B cell (primary cell): ENCODE measurements around the gene SLC5A10. TPM values are rescaled to one million over a fixed set of nuclear protein-coding genes. Genes with fewer than 3 reads are reported as not detected.

ENCODE experiments used
- ATAC-seq: fragments of 200-7000 bp; cut with Tn5 transposase; one replicate; pipeline ENCODE4 v1.10.0; 2021; ENCODE audit warnings: low read depth, mild to moderate bottlenecking, moderate number of reproducible peaks, moderate library complexity
- CTCF ChIA-PET: fragments of 350-600 bp; sonication (Branson Sonifier 250); formaldehyde crosslinking; loops from one replicate; lab custom pipeline; 2021; ENCODE audit warnings: antibody characterized with exemption, inconsistent platforms; lab: Charles Lee
- POLR2A ChIA-PET: fragments of 350-600 bp; sonication (Branson Sonifier 250); formaldehyde crosslinking; loops from one replicate; lab custom pipeline; 2021; ENCODE audit warnings: antibody characterized with exemption; lab: Charles Lee
- DNase-seq: peaks from one replicate; pipeline ENCODE4 v3.0.0; 2013
- H2AFZ ChIP-seq: 2 replicates; pipeline ENCODE4 v1.6.1; 2012; ENCODE audit warnings: mild to moderate bottlenecking, low read depth, low read length; ENCODE audit not compliant: insufficient read depth, poor library complexity, severe bottlenecking
- H3K27ac ChIP-seq, 2 donors: 1 replicate in 1 of 2; 2 replicates in 1 of 2; pipeline ENCODE4 v1.5.1; 2012 to 2013; ENCODE audit warnings: low read length in 2 of 2, mild to moderate bottlenecking in 2 of 2, moderate library complexity in 1 of 2
- H3K27me3 ChIP-seq, 4 experiments: fragments of 200-600 bp in 1 of 4; sonication (generic) in 1 of 4; replicated peaks in 1 of 4; 1 replicate in 2 of 4; 2 replicates in 2 of 4; pipeline versions ENCODE4 v1.6.1 to v1.7.0; 2013 to 2016; ENCODE audit warnings: low read length in 3 of 4, mild to moderate bottlenecking in 2 of 4, mixed read lengths in 1 of 4, moderate library complexity in 1 of 4; ENCODE audit not compliant: insufficient read depth in 4 of 4, control insufficient read depth in 3 of 4; ENCODE audit errors: control extremely low read depth in 1 of 4
- H3K36me3 ChIP-seq, 2 experiments: replicated peaks in 1 of 2; 1 replicate in 1 of 2; 2 replicates in 1 of 2; pipeline versions ENCODE4 v1.6.1 to v1.7.1; 2013; ENCODE audit warnings: low read length in 1 of 2; ENCODE audit not compliant: insufficient read depth in 2 of 2, control insufficient read depth in 1 of 2; ENCODE audit errors: control extremely low read depth in 1 of 2, extremely low read depth in 1 of 2
- H3K4me1 ChIP-seq, 2 donors: fragments of 200-600 bp in 1 of 2; sonication (generic) in 1 of 2; 1 replicate in 1 of 2; 2 replicates in 1 of 2; pipeline versions ENCODE4 v1.5.1 to v1.6.1; 2013 to 2017; ENCODE audit warnings: low read length in 2 of 2; ENCODE audit not compliant: control insufficient read depth in 2 of 2, insufficient read depth in 2 of 2
- H3K4me2 ChIP-seq: replicated peaks from 2 replicates; pipeline ENCODE3; 2012; ENCODE audit warnings: mild to moderate bottlenecking, low read depth, low read length; ENCODE audit not compliant: poor library complexity, severe bottlenecking
- H3K4me3 ChIP-seq, 5 experiments: fragments of 200-600 bp in 1 of 5; sonication (generic) in 1 of 5; 1 replicate in 3 of 5; 2 replicates in 2 of 5; pipeline versions ENCODE4 v1.5.1 to v1.7.0; 2011 to 2016; ENCODE audit warnings: low read length in 4 of 5, mild to moderate bottlenecking in 4 of 5, low read depth in 2 of 5, control low read depth in 1 of 5, moderate library complexity in 1 of 5; ENCODE audit not compliant: insufficient read depth in 1 of 5; ENCODE audit errors: control extremely low read depth in 1 of 5, extremely low read depth in 1 of 5
- H3K79me2 ChIP-seq: fragments of 200-600 bp; sonication (generic); one replicate; pipeline ENCODE4 v1.6.0; 2016; ENCODE audit warnings: low read length; ENCODE audit not compliant: control insufficient read depth, insufficient read depth
- H3K9ac ChIP-seq: fragments of 200-600 bp; sonication (generic); 2 replicates; pipeline ENCODE4 v1.6.1; 2017; ENCODE audit warnings: mild to moderate bottlenecking, low read length, moderate library complexity
- H3K9me3 ChIP-seq, 3 donors: one replicate each; pipeline versions ENCODE4 v1.6.1 to v1.7.1; 2013; ENCODE audit warnings: low read length in 2 of 3; ENCODE audit not compliant: control insufficient read depth in 2 of 3, insufficient read depth in 1 of 3; ENCODE audit errors: control extremely low read depth in 1 of 3
- H4K20me1 ChIP-seq: 2 replicates; pipeline ENCODE4 v1.6.0; 2012; ENCODE audit warnings: mild to moderate bottlenecking, low read length; ENCODE audit not compliant: insufficient read depth, control insufficient read depth, poor library complexity, severe bottlenecking
- H3K27ac Mint-ChIP-seq: one replicate; pipeline ENCODE4 v1.8.0; 2021; ENCODE audit warnings: mixed read lengths
- H3K27me3 Mint-ChIP-seq: one replicate; pipeline ENCODE4 v1.8.0; 2021; ENCODE audit warnings: mixed read lengths
- H3K4me1 Mint-ChIP-seq: one replicate; pipeline ENCODE4 v1.8.0; 2021; ENCODE audit warnings: mixed read lengths
- H3K4me3 Mint-ChIP-seq: one replicate; pipeline ENCODE4 v1.8.0; 2021; ENCODE audit warnings: mixed read lengths
- H3K9me3 Mint-ChIP-seq: one replicate; pipeline ENCODE4 v1.8.0; 2022; ENCODE audit warnings: mixed read lengths; ENCODE audit not compliant: insufficient read depth
- EZH2 ChIP-seq: IDR thresholded peaks from 2 replicates; pipeline ENCODE4 v1.6.1; 2012; ENCODE audit warnings: borderline replicate concordance, low read depth, mild to moderate bottlenecking, moderate library complexity, low read length; ENCODE audit not compliant: insufficient read depth, poor library complexity, severe bottlenecking
- WGBS: methylation state at CpG from one replicate; pipeline ENCODE4 v1.1.5; 2013; ENCODE audit warnings: missing lambda C conversion rate; ENCODE audit not compliant: insufficient coverage; 5-methylcytosine and 5-hydroxymethylcytosine counted together
- intact Hi-C: fragments of 100-400 bp; cut with micrococcal nuclease; formaldehyde crosslinking; loops from one replicate; pipeline ENCODE4 v1.10.0; 2022
- polyA plus RNA-seq: library from polyadenylated mRNA; depleted of rRNA; stranded (reverse); fragments of >200 nt; gene quantifications from 2 replicates; pipeline ENCODE4 v1.2.3, GENCODE V29; 2012
- total RNA-seq, 2 donors: library from RNA; stranded (reverse); fragments of 120-200 nt in 1 of 2; gene quantifications; 1 replicate in 1 of 2; 2 replicates in 1 of 2; pipeline versions ENCODE4 v1.2.3 to v1.2.4, GENCODE V29; 2013 to 2022
- TF ChIP-seq, protein P1 (sequence below): fragments of 200-600 bp; IDR thresholded peaks from one replicate; pipeline ENCODE4 v1.8.0; 2022; ENCODE audit warnings: antibody characterized with exemption, mild to moderate bottlenecking

Gene SLC5A10
- total and polyA plus RNA-seq, 2 donors (not counting 1 experiment from before 2014, with no cell fraction given) = not detected

DNA sequence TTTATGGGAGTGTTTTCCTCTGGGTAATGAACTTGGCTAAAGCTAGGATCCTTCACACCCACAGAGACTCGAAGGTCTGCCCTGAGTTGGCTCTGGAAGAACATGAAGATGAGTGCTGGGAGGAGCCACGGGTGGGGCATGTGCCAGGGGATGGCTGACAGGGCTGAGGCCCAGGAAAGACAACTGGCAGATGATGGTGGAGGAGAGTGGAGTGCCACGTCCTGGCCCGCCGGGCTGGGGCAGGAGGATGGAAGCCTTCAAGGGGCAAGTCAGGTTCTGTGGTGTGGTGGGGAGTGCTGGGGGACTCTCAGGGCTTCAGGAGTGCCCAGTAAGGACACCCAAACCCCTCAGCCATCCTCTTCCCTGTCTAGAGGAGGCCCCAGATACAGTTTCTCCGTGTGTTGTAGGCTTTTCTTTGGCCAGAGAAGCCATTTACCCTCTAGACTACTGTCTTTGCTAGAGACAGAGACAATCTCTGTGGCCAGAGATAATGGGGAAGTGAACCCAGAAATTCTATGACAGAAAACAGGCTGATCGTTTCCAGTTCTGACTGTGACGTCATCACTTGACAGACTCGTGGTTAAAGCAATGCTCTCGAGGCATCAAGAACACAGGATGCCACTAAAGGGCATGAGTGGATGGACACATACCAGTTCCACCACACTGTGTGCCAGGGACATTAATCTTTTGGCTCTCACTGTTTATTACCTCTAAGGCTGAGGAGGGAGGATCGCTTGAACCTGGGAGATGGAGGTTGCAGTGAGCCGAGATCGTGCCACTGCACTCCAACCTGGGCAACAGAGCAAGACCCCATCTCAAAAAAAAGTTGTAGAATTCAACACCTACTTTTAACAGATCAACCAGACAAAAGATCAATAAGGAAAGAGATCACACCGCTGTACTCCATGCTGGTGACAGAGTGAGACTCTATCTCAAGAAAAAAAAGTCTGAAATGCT is 18.6 kb upstream of the SLC5A10 start:
- intact Hi-C loops = no loop called here
- ChIA-PET CTCF (interaction anchor here (1.2 kb wide), 1 partner anchor 27 kb away, joined by 5 read pairs; no protein-coding TSS in a partner anchor), POLR2A (no interaction called here)
- no peak overlapping the region for H3K4me3 Mint-ChIP-seq
- no peak overlapping the region for H3K9ac ChIP-seq
- H3K79me2 ChIP-seq = no peaks in the 10 kb centered on the region
- H3K36me3 ChIP-seq = peaks cover 0 to 23% of the 10 kb centered on the region in 2 experiments
- H3K4me3 ChIP-seq = no peak overlapping the region
- H2AFZ ChIP-seq = no peak overlapping the region
- DNase-seq = peak; percentile 65
- peaks cover 16% of the 10 kb centered on the region for H3K4me1 Mint-ChIP-seq
- WGBS = 46% methylated on average over 7 of the region's 14 CpGs
- H3K4me2 ChIP-seq = peak overlapping the region; percentile 14
- peak; percentile 63 for ATAC-seq
- peaks cover 7 to 11% of the 10 kb centered on the region in 2 donors for H3K4me1 ChIP-seq
- no peak overlapping the region for H3K27ac ChIP-seq
- peaks cover 8% of the 10 kb centered on the region for H3K27me3 Mint-ChIP-seq
- no peak overlapping the region for H3K27ac Mint-ChIP-seq
- H3K27me3 ChIP-seq = peaks cover 0 to 3% (median 0%) of the 10 kb centered on the region in 4 experiments
- H3K9me3 ChIP-seq = no peaks in the 10 kb centered on the region
- no peak for TF ChIP-seq EZH2
- TF ChIP-seq, protein P1, sequence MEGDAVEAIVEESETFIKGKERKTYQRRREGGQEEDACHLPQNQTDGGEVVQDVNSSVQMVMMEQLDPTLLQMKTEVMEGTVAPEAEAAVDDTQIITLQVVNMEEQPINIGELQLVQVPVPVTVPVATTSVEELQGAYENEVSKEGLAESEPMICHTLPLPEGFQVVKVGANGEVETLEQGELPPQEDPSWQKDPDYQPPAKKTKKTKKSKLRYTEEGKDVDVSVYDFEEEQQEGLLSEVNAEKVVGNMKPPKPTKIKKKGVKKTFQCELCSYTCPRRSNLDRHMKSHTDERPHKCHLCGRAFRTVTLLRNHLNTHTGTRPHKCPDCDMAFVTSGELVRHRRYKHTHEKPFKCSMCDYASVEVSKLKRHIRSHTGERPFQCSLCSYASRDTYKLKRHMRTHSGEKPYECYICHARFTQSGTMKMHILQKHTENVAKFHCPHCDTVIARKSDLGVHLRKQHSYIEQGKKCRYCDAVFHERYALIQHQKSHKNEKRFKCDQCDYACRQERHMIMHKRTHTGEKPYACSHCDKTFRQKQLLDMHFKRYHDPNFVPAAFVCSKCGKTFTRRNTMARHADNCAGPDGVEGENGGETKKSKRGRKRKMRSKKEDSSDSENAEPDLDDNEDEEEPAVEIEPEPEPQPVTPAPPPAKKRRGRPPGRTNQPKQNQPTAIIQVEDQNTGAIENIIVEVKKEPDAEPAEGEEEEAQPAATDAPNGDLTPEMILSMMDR = no peak
- H4K20me1 ChIP-seq = no peaks in the 10 kb centered on the region
- H3K9me3 Mint-ChIP-seq = no peaks in the 10 kb centered on the region
